Nephron progenitor cell (in vitro differentiated cells): Measurements from ENCODE around the gene FAM228B.

Source experiments
- DNase-seq: peaks from one replicate; pipeline ENCODE4 v3.0.0; 2021
- H3K27ac Mint-ChIP-seq: 2 replicates; pipeline ENCODE4 v1.8.0; 2021; ENCODE audit warnings: mild to moderate bottlenecking, moderate library complexity, mixed read lengths
- H3K27me3 Mint-ChIP-seq: 2 replicates; pipeline ENCODE4 v1.8.0; 2021; ENCODE audit warnings: mild to moderate bottlenecking, low read depth, mixed read lengths; ENCODE audit not compliant: poor library complexity
- H3K36me3 Mint-ChIP-seq: 2 replicates; pipeline ENCODE4 v1.8.0; 2021; ENCODE audit warnings: low read depth, mixed read lengths
- H3K4me1 Mint-ChIP-seq: 2 replicates; pipeline ENCODE4 v1.8.0; 2021; ENCODE audit warnings: mixed read lengths
- H3K4me3 Mint-ChIP-seq: 2 replicates; pipeline ENCODE4 v1.8.0; 2021; ENCODE audit warnings: mild to moderate bottlenecking, moderate library complexity, mixed read lengths
- H3K9me3 Mint-ChIP-seq: 2 replicates; pipeline ENCODE4 v1.8.0; 2021; ENCODE audit warnings: mild to moderate bottlenecking, moderate library complexity, mixed read lengths
- CTCF ChIP-seq: fragments of 200-600 bp; sonication (generic); IDR thresholded peaks from 2 replicates; pipeline ENCODE4 v1.5.0; 2021; ENCODE audit warnings: antibody characterized with exemption

Gene FAM228B

GRCh38 chr2:24121066-24121465, 2.2 kb upstream of the FAM228B start:
- H3K27me3 Mint-ChIP-seq: no peaks in the 10 kb centered on the region
- TF ChIP-seq CTCF: no peak
- H3K36me3 Mint-ChIP-seq: peaks cover 14% of the 10 kb centered on the region
- H3K4me3 Mint-ChIP-seq: no peak overlapping the region
- H3K4me1 Mint-ChIP-seq: peaks cover 19% of the 10 kb centered on the region
- DNase-seq: no peak
- H3K27ac Mint-ChIP-seq: no peak overlapping the region
- H3K9me3 Mint-ChIP-seq: no peaks in the 10 kb centered on the region

GRCh38 chr2:24121469-24121868, 1.8 kb upstream of the FAM228B start:
- no peak overlapping the region for H3K4me3 Mint-ChIP-seq
- H3K27ac Mint-ChIP-seq: no peak overlapping the region
- no peak for DNase-seq

GRCh38 chr2:24122366-24123194, 689 bp upstream of the FAM228B start:
- TF ChIP-seq CTCF: no peak
- H3K9me3 Mint-ChIP-seq: peaks cover 5% of the 10 kb centered on the region
- H3K4me3 Mint-ChIP-seq: peak overlapping the region; percentile 85
- H3K36me3 Mint-ChIP-seq: peaks cover 22% of the 10 kb centered on the region
- no peak for DNase-seq
- peaks cover 19% of the 10 kb centered on the region for H3K4me1 Mint-ChIP-seq
- H3K27me3 Mint-ChIP-seq: no peaks in the 10 kb centered on the region
- no peak overlapping the region for H3K27ac Mint-ChIP-seq

More at GRCh38 chr2:24121469-24121868, 1.8 kb upstream of the FAM228B start:
- no peak for TF ChIP-seq CTCF
- Mint-ChIP-seq H3K9me3 (no peaks in the 10 kb centered on the region), H3K36me3 (peaks cover 18% of the 10 kb centered on the region), H3K4me1 (peaks cover 19% of the 10 kb centered on the region), H3K27me3 (no peaks in the 10 kb centered on the region)

GRCh38 chr2:24123922-24124580, 782 bp downstream of the FAM228B start:
- Mint-ChIP-seq H3K36me3 (peaks cover 37% of the 10 kb centered on the region), H3K27ac (peak overlapping the region; percentile 94), H3K4me1 (peaks cover 22% of the 10 kb centered on the region), H3K4me3 (peak overlapping the region; percentile 88), H3K27me3 (no peaks in the 10 kb centered on the region), H3K9me3 (peaks cover 9% of the 10 kb centered on the region)
- no peak for TF ChIP-seq CTCF
- no peak for DNase-seq

GRCh38 chr2:24125956-24126355, 2.7 kb downstream of the FAM228B start:
- no peak overlapping the region for H3K4me3 Mint-ChIP-seq
- TF ChIP-seq CTCF: no peak
- H3K4me1 Mint-ChIP-seq: peaks cover 23% of the 10 kb centered on the region
- peaks cover 55% of the 10 kb centered on the region for H3K36me3 Mint-ChIP-seq
- no peak overlapping the region for H3K27ac Mint-ChIP-seq
- H3K27me3 Mint-ChIP-seq: peaks cover under 1% of the 10 kb centered on the region
- DNase-seq: no peak
- peaks cover 18% of the 10 kb centered on the region for H3K9me3 Mint-ChIP-seq
